ENCODE data around the gene DEAF1.
"Not testable (repeated sequence)": the region's sequence is repeated elsewhere in the genome, so short reads cannot be mapped to it uniquely, and the experiment has no call there.

DEAF1 gene

GRCh38 chr11:690738-691633 is 4.0 kb downstream of the DEAF1 start:
- no peak for TF ChIP-seq CTCF (IDR thresholded peaks at IDR 0.05; ENCODE audit: borderline replicate concordance, control extremely low read depth, extremely low read depth, insufficient read depth, missing control alignments)
- DNase-seq (ENCODE audit: low spot score), result no peak
- in situ Hi-C loops (cut with MboI; ENCODE audit: low sequenced_read_pairs, unreplicated experiment), result no loop called here

GRCh38 chr11:690244-690643 is 4.8 kb downstream of the DEAF1 start:
- DNase-seq (ENCODE audit: low spot score); in situ Hi-C loops (cut with MboI; ENCODE audit: low sequenced_read_pairs, unreplicated experiment): not testable (repeated sequence)

- no peak for TF ChIP-seq CTCF (IDR thresholded peaks at IDR 0.05; ENCODE audit: borderline replicate concordance, control extremely low read depth, extremely low read depth, insufficient read depth, missing control alignments)
- in situ Hi-C loops (cut with MboI; ENCODE audit: low sequenced_read_pairs, unreplicated experiment), result no loop called here
- no peak for DNase-seq (ENCODE audit: low spot score)
Observed at GRCh38 chr11:689625-690024, 5.4 kb downstream of the DEAF1 start.

GRCh38 chr11:688681-689080 is 6.3 kb downstream of the DEAF1 start:
- DNase-seq (ENCODE audit: low spot score), result no peak
- TF ChIP-seq CTCF (IDR thresholded peaks at IDR 0.05; ENCODE audit: borderline replicate concordance, control extremely low read depth, extremely low read depth, insufficient read depth, missing control alignments), result no peak
- in situ Hi-C loops (cut with MboI; ENCODE audit: low sequenced_read_pairs, unreplicated experiment), result no loop called here

GRCh38 chr11:687751-688150 is 7.3 kb downstream of the DEAF1 start:
- TF ChIP-seq CTCF (IDR thresholded peaks at IDR 0.05; ENCODE audit: borderline replicate concordance, control extremely low read depth, extremely low read depth, insufficient read depth, missing control alignments), result no peak
- in situ Hi-C loops (cut with MboI; ENCODE audit: low sequenced_read_pairs, unreplicated experiment), result no loop called here

GRCh38 chr11:686451-687243 is 8.4 kb downstream of the DEAF1 start:
- in situ Hi-C loops (cut with MboI; ENCODE audit: low sequenced_read_pairs, unreplicated experiment), result no loop called here
- TF ChIP-seq CTCF (IDR thresholded peaks at IDR 0.05; ENCODE audit: borderline replicate concordance, control extremely low read depth, extremely low read depth, insufficient read depth, missing control alignments), result no peak
- no peak for DNase-seq (ENCODE audit: low spot score)

More at GRCh38 chr11:687751-688150, 7.3 kb downstream of the DEAF1 start:
- DNase-seq (ENCODE audit: low spot score), result no peak

- no peak for DNase-seq (ENCODE audit: low spot score)
- in situ Hi-C loops (cut with MboI; ENCODE audit: low sequenced_read_pairs, unreplicated experiment), result no loop called here
- TF ChIP-seq CTCF (IDR thresholded peaks at IDR 0.05; ENCODE audit: borderline replicate concordance, control extremely low read depth, extremely low read depth, insufficient read depth, missing control alignments), result no peak
Observed at GRCh38 chr11:680970-681369, 14.1 kb downstream of the DEAF1 start.
